Stimulated activated CD8-positive, alpha-beta memory T cell treated with anti-CD3 and anti-CD28 coated beads, Interleukin-15, amount 100 ng/mL, for 48 hours (primary cell): ENCODE results near the gene NHLRC3.
"Not testable (repeated sequence)": the region's sequence is repeated elsewhere in the genome, so short reads cannot be mapped to it uniquely, and the experiment has no call there.

Source experiments
- DNase-seq, 2 donors: peaks; one replicate each; pipeline ENCODE4 v3.0.0-alpha.2; 2020; ENCODE audit warnings: low read depth in 2 of 2

The NHLRC3 gene

GRCh38 chr13:39037880-39038568, at the start of gene NHLRC3, which contains the start of gene PROSER1:
Gene NHLRC3 (plus strand): TSS chr13:39038456. CDS start chr13:39038640, 184 bp downstream.
Gene PROSER1 (minus strand): TSS chr13:39038089. CDS start chr13:39037242, 847 bp downstream.
- DNase-seq, result peak; percentile 71 to 74

- no peak for DNase-seq
These were observed 47.6 kb upstream of the NHLRC3 start, which contains the start of gene STOML3 for GRCh38 chr13:38990693-38991092. Gene STOML3 (minus strand): TSS chr13:38990831. CDS start chr13:38990721, 110 bp downstream.

GRCh38 chr13:38993381-38993780, 44.9 kb upstream of the NHLRC3 start:
- no peak for DNase-seq

- DNase-seq, result no peak
These were observed 39.5 kb upstream of the NHLRC3 start for GRCh38 chr13:38998739-38999138.

GRCh38 chr13:39006371-39007111, 31.7 kb upstream of the NHLRC3 start:
- DNase-seq, result not testable (repeated sequence)

GRCh38 chr13:39012608-39013007, 25.6 kb upstream of the NHLRC3 start:
- no peak for DNase-seq

- no peak for DNase-seq
These were observed 24.8 kb upstream of the NHLRC3 start for GRCh38 chr13:39013462-39013861.

- DNase-seq, result no peak
These were observed 22.2 kb upstream of the NHLRC3 start for GRCh38 chr13:39016087-39016486.

GRCh38 chr13:39016787-39017186, 21.5 kb upstream of the NHLRC3 start:
- no peak for DNase-seq

GRCh38 chr13:39020853-39021462, 17.3 kb upstream of the NHLRC3 start:
- no peak for DNase-seq

- DNase-seq, result no peak
These were observed 14.9 kb upstream of the NHLRC3 start for GRCh38 chr13:39023316-39023715.

- DNase-seq, result no peak
These were observed 14.5 kb upstream of the NHLRC3 start for GRCh38 chr13:39023761-39024160.

GRCh38 chr13:39025433-39025839, 12.8 kb upstream of the NHLRC3 start:
- DNase-seq, result no peak

GRCh38 chr13:39032150-39032549, 6.1 kb upstream of the NHLRC3 start:
- DNase-seq, result no peak

GRCh38 chr13:39034085-39034484, 4.2 kb upstream of the NHLRC3 start:
- no peak for DNase-seq

GRCh38 chr13:39035204-39035603, 3.1 kb upstream of the NHLRC3 start:
- DNase-seq, result no peak

GRCh38 chr13:39035799-39036198, 2.5 kb upstream of the NHLRC3 start:
- no peak for DNase-seq

GRCh38 chr13:39036212-39036611, 2.0 kb upstream of the NHLRC3 start:
- no peak for DNase-seq

GRCh38 chr13:39037410-39037879, 811 bp upstream of the NHLRC3 start:
- DNase-seq, result no peak

- DNase-seq, result peak; percentile 24 to 58
These were observed 344 bp downstream of the NHLRC3 start for GRCh38 chr13:39038569-39039030.

- DNase-seq, result no peak
These were observed 785 bp downstream of the NHLRC3 start for GRCh38 chr13:39039041-39039440.

GRCh38 chr13:39040206-39040605, 1.9 kb downstream of the NHLRC3 start:
- no peak for DNase-seq
